Skeletal muscle tissue (tissue), 4 donors: ENCODE measurements around the gene SLC22A4. TPM values are rescaled to one million over a fixed set of nuclear protein-coding genes. Genes with fewer than 3 reads are reported as not detected.

ENCODE experiments used
- H3K27ac ChIP-seq: one replicate; pipeline ENCODE4 v1.7.0; 2013; ENCODE audit warnings: mild to moderate bottlenecking, low read depth, low read length, inconsistent platforms
- H3K27me3 ChIP-seq, 3 donors: one replicate each; pipeline ENCODE4 v1.7.0; 2013; ENCODE audit warnings: low read length in 3 of 3; ENCODE audit not compliant: control insufficient read depth in 3 of 3, insufficient read depth in 3 of 3
- H3K36me3 ChIP-seq, 3 donors: one replicate each; pipeline ENCODE4 v1.7.0; 2013; ENCODE audit warnings: low read length in 3 of 3; ENCODE audit not compliant: control insufficient read depth in 3 of 3, insufficient read depth in 3 of 3
- H3K4me1 ChIP-seq, 3 donors: one replicate each; pipeline ENCODE4 v1.7.0; 2013; ENCODE audit warnings: low read length in 3 of 3, mild to moderate bottlenecking in 3 of 3; ENCODE audit not compliant: control insufficient read depth in 3 of 3, insufficient read depth in 3 of 3
- H3K4me3 ChIP-seq, 3 donors: one replicate each; pipeline ENCODE4 v1.7.0; 2013; ENCODE audit warnings: low read length in 3 of 3
- H3K9ac ChIP-seq, 3 donors: one replicate each; pipeline ENCODE4 v1.7.0; 2013; ENCODE audit warnings: low read length in 3 of 3, mild to moderate bottlenecking in 3 of 3, moderate library complexity in 2 of 3, low read depth in 1 of 3
- H3K9me3 ChIP-seq, 3 donors: one replicate each; pipeline ENCODE4 v1.7.0; 2013; ENCODE audit warnings: low read length in 3 of 3; ENCODE audit not compliant: control insufficient read depth in 3 of 3
- total RNA-seq: library from RNA; depleted of rRNA; stranded (reverse); fragments of >200 nt; gene quantifications from one replicate; pipeline ENCODE4 v1.2.3, GENCODE V29; 2014
- donor health status: Osteomylitis.

SLC22A4 gene
- total RNA-seq, 1 donor from 2014 or later: 3.1 TPM

GRCh38 chr5:132383984-132384383 lies 89.8 kb downstream of the SLC22A4 start:
- Histone ChIP-seq H3K9me3 (no peaks in the 10 kb centered on the region), H3K4me1 (peaks cover 27 to 31% (median 30%) of the 10 kb centered on the region in 3 donors), H3K27ac (no peak overlapping the region), H3K4me3 (no peak overlapping the region), H3K27me3 (no peaks in the 10 kb centered on the region), H3K36me3 (peaks cover 11 to 32% (median 17%) of the 10 kb centered on the region in 3 donors), H3K9ac (no peak overlapping the region)

GRCh38 chr5:132384506-132385050 lies 90.4 kb downstream of the SLC22A4 start:
- Histone ChIP-seq H3K36me3 (peaks cover 16 to 37% (median 20%) of the 10 kb centered on the region in 3 donors), H3K9me3 (no peaks in the 10 kb centered on the region), H3K9ac (no peak overlapping the region), H3K4me3 (no peak overlapping the region), H3K27me3 (no peaks in the 10 kb centered on the region), H3K27ac (no peak overlapping the region), H3K4me1 (peaks cover 32 to 36% (median 34%) of the 10 kb centered on the region in 3 donors)

- H3K4me1 ChIP-seq: peaks cover 37 to 41% (median 40%) of the 10 kb centered on the region in 3 donors
These were observed 91.3 kb downstream of the SLC22A4 start for GRCh38 chr5:132385326-132386105.

GRCh38 chr5:132386644-132387286 lies 92.6 kb downstream of the SLC22A4 start:
- Histone ChIP-seq H3K27ac (peak overlapping the region; percentile 86), H3K36me3 (peaks cover 14 to 41% (median 29%) of the 10 kb centered on the region in 3 donors), H3K27me3 (no peaks in the 10 kb centered on the region), H3K9ac (peak overlapping the region in 1 of 3 donors; percentile 25), H3K9me3 (no peaks in the 10 kb centered on the region), H3K4me1 (peaks cover 37 to 41% (median 40%) of the 10 kb centered on the region in 3 donors), H3K4me3 (no peak overlapping the region)

More at GRCh38 chr5:132385326-132386105, 91.3 kb downstream of the SLC22A4 start:
- no peaks in the 10 kb centered on the region for H3K27me3 ChIP-seq
- no peak overlapping the region for H3K27ac ChIP-seq
- peaks cover 20 to 37% (median 23%) of the 10 kb centered on the region in 3 donors for H3K36me3 ChIP-seq
- H3K9ac ChIP-seq: no peak overlapping the region
- H3K9me3 ChIP-seq: no peaks in the 10 kb centered on the region
- H3K4me3 ChIP-seq: no peak overlapping the region

GRCh38 chr5:132387640-132388117 lies 93.5 kb downstream of the SLC22A4 start:
- Histone ChIP-seq H3K4me3 (peak overlapping the region in 2 of 3 donors; percentile 17 to 24), H3K9me3 (no peaks in the 10 kb centered on the region), H3K27ac (peak overlapping the region; percentile 86), H3K36me3 (peaks cover 19 to 47% (median 35%) of the 10 kb centered on the region in 3 donors), H3K27me3 (no peaks in the 10 kb centered on the region), H3K4me1 (peaks cover 37 to 41% (median 40%) of the 10 kb centered on the region in 3 donors), H3K9ac (peak overlapping the region; percentile 35 to 68 (median 44))

GRCh38 chr5:132388244-132389050 lies 94.3 kb downstream of the SLC22A4 start:
- no peaks in the 10 kb centered on the region for H3K9me3 ChIP-seq
- peak overlapping the region in 2 of 3 donors; percentile 35 to 68 for H3K9ac ChIP-seq
- no peaks in the 10 kb centered on the region for H3K27me3 ChIP-seq
- H3K4me1 ChIP-seq: peaks cover 37 to 41% (median 40%) of the 10 kb centered on the region in 3 donors
- peaks cover 24 to 55% (median 41%) of the 10 kb centered on the region in 3 donors for H3K36me3 ChIP-seq
- H3K27ac ChIP-seq: peak overlapping the region; percentile 86
- H3K4me3 ChIP-seq: peak overlapping the region in 1 of 3 donors; percentile 24

- H3K9me3 ChIP-seq: no peaks in the 10 kb centered on the region
- H3K36me3 ChIP-seq: peaks cover 30 to 58% (median 45%) of the 10 kb centered on the region in 3 donors
- H3K4me3 ChIP-seq: no peak overlapping the region
- no peak overlapping the region for H3K9ac ChIP-seq
- H3K27me3 ChIP-seq: no peaks in the 10 kb centered on the region
- H3K4me1 ChIP-seq: peaks cover 37 to 41% (median 40%) of the 10 kb centered on the region in 3 donors
- peak overlapping the region; percentile 86 for H3K27ac ChIP-seq
These were observed 94.8 kb downstream of the SLC22A4 start for GRCh38 chr5:132389051-132389331.

GRCh38 chr5:132389585-132390286 lies 95.5 kb downstream of the SLC22A4 start:
- Histone ChIP-seq H3K36me3 (peaks cover 30 to 60% (median 46%) of the 10 kb centered on the region in 3 donors), H3K27ac (peak overlapping the region; percentile 86), H3K4me3 (no peak overlapping the region), H3K9ac (no peak overlapping the region), H3K4me1 (peaks cover 37 to 41% (median 40%) of the 10 kb centered on the region in 3 donors), H3K27me3 (no peaks in the 10 kb centered on the region), H3K9me3 (no peaks in the 10 kb centered on the region)

- H3K9me3 ChIP-seq: no peaks in the 10 kb centered on the region
- no peak overlapping the region for H3K4me3 ChIP-seq
- no peak overlapping the region for H3K9ac ChIP-seq
- H3K27ac ChIP-seq: no peak overlapping the region
- no peaks in the 10 kb centered on the region for H3K27me3 ChIP-seq
- peaks cover 30 to 36% (median 33%) of the 10 kb centered on the region in 3 donors for H3K4me1 ChIP-seq
- H3K36me3 ChIP-seq: peaks cover 41 to 68% (median 53%) of the 10 kb centered on the region in 3 donors
These were observed 97.1 kb downstream of the SLC22A4 start for GRCh38 chr5:132391247-132391646.
